Measurements from ENCODE around the gene TIMP2. TPM values are rescaled to one million over a fixed set of nuclear protein-coding genes. Genes with fewer than 3 reads are reported as not detected.
A peak's percentile ranks its signal among the peaks of the same experiment; 100 is the strongest.

Gene TIMP2
- total and polyA plus RNA-seq, 2 of the 13 experiments (the other 11 are each of a cell fraction or from before 2014, with no cell fraction given) = 3.8 to 8.5 TPM

- TF ChIP-seq ELK4 (CRISPR knock-in tag; IDR thresholded peaks at IDR 0.05; ENCODE audit: borderline replicate concordance) (no peak), MAZ (IDR thresholded peaks at IDR 0.05; ENCODE audit: borderline replicate concordance, low read depth, low read length) (0 out of 2 replicates have a peak, but pooled peaks have one; percentile 64), MAZ (CRISPR knock-in tag; IDR thresholded peaks at IDR 0.05; ENCODE audit: low read depth) (no peak; the same call in none of the 2 replicates), ZNF251 (CRISPR knock-in tag; IDR thresholded peaks at IDR 0.05) (no peak), CREB3 (CRISPR knock-in tag; IDR thresholded peaks at IDR 0.05) (no peak), HOXD1 (CRISPR knock-in tag; IDR thresholded peaks at IDR 0.05) (no peak), POLR2AphosphoS2 (IDR thresholded peaks at IDR 0.05; ENCODE audit: low read depth, low read length) (no peak), AHR (CRISPR knock-in tag; IDR thresholded peaks at IDR 0.05) (no peak), KIAA2018 (CRISPR knock-in tag; IDR thresholded peaks at IDR 0.05; ENCODE audit: borderline replicate concordance) (no peak), ZNF644 (CRISPR knock-in tag; IDR thresholded peaks at IDR 0.05; ENCODE audit: low read depth) (no peak), ZNF775 (CRISPR knock-in tag; IDR thresholded peaks at IDR 0.05; ENCODE audit: borderline replicate concordance) (no peak), AGO1 (IDR thresholded peaks at IDR 0.05; ENCODE audit: low read depth, low read length, poor library complexity, severe bottlenecking) (no peak), RAD21 (CRISPR knock-in tag; IDR thresholded peaks at IDR 0.05) (peak; percentile 12; the same call in 1 of the 2 replicates), FLYWCH1 (CRISPR knock-in tag; IDR thresholded peaks at IDR 0.05) (no peak), ZNF138 (CRISPR knock-in tag; IDR thresholded peaks at IDR 0.05; ENCODE audit: low read depth) (no peak), NR3C1 (CRISPR knock-in tag; IDR thresholded peaks at IDR 0.05) (no peak), ZBTB8A (CRISPR knock-in tag; IDR thresholded peaks at IDR 0.05; ENCODE audit: borderline replicate concordance, low read depth) (no peak), ZNF260 (CRISPR knock-in tag; IDR thresholded peaks at IDR 0.05; ENCODE audit: borderline replicate concordance, low read depth) (no peak), HMGA1 (CRISPR knock-in tag; conservative IDR thresholded peaks at IDR 0.05) (no peak), ZMYM2 (CRISPR knock-in tag; IDR thresholded peaks at IDR 0.05) (no peak)
Observed at GRCh38 chr17:78883533-78884131, 41.6 kb downstream of the TIMP2 start (continued).
